ENCODE measurements around the gene MED12L.

DNA sequence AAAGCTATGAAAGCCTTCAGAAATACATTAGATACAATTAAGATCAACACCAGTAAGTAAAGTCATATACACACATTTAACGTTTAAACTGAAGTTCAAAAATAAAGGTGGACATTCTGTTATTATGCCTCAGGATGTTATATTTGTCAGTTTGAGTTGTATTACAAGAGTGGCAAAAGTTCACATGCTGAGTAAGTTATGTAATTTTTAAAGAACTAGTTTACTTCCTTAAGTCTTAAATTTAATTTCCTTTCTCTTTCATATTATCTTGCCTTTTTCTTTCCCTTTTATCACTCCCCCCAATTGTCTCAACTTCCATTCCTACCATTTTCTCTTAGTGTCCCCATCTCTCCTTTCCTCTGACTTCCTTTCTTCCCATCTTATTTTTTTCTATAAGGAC, 236.1 kb downstream of the MED12L start:
- TF ChIP-seq EZH2 (IDR thresholded peaks at IDR 0.05): no peak
- TF ChIP-seq, protein P1, sequence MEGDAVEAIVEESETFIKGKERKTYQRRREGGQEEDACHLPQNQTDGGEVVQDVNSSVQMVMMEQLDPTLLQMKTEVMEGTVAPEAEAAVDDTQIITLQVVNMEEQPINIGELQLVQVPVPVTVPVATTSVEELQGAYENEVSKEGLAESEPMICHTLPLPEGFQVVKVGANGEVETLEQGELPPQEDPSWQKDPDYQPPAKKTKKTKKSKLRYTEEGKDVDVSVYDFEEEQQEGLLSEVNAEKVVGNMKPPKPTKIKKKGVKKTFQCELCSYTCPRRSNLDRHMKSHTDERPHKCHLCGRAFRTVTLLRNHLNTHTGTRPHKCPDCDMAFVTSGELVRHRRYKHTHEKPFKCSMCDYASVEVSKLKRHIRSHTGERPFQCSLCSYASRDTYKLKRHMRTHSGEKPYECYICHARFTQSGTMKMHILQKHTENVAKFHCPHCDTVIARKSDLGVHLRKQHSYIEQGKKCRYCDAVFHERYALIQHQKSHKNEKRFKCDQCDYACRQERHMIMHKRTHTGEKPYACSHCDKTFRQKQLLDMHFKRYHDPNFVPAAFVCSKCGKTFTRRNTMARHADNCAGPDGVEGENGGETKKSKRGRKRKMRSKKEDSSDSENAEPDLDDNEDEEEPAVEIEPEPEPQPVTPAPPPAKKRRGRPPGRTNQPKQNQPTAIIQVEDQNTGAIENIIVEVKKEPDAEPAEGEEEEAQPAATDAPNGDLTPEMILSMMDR (IDR thresholded peaks at IDR 0.05 in 2 of 3, conservative IDR thresholded peaks at IDR 0.05 in 1 of 3; ENCODE audit: borderline replicate concordance in 1 of 3, insufficient read depth in 1 of 3, low read depth in 2 of 3, low read length in 2 of 3): no peak
